GM12892 (cell line): ENCODE results near the gene ABCF2.

ENCODE experiments used
- POLR2A ChIP-seq: IDR thresholded peaks from 2 replicates; pipeline ENCODE4 v1.6.1; 2011; ENCODE audit warnings: low read depth, low read length, control low read depth
- POLR2AphosphoS5 ChIP-seq: IDR thresholded peaks from 2 replicates; pipeline ENCODE4 v1.6.1; 2011; ENCODE audit warnings: low read depth, low read length, control low read depth

GRCh38 chr7:151168003-151168786 is 58.8 kb downstream of the ABCF2 start:
- TF ChIP-seq POLR2A (no peak), POLR2AphosphoS5 (no peak)
